Measurements from ENCODE around the gene CCSER1. TPM values are rescaled to one million over a fixed set of nuclear protein-coding genes. Genes with fewer than 3 reads are reported as not detected.

CCSER1 gene
- polyA plus RNA-seq, 3 donors: 0.09 to 0.75 (median 0.13) TPM

DNA sequence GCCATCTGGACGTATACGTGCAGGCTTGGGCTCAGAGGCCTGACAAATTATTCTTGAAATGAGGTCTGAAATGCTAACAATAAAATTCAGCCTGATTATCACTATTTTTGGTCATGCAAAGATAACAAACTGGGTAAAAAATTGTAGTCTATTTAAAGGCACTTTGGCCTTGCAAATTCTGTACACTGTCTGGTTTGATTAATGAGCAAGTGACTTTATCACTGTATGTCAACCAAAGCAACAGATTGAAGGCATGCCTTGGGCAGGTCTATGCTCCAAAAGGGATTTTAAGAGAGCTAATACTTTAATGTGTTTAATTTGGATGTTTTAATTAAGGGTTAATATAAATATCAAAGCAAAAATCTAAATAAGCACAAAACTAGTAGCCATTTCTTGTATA, 1141.7 kb downstream of the CCSER1 start:
- intact Hi-C loops (cut with micrococcal nuclease): no loop called here
- Histone ChIP-seq H3K27me3 (ENCODE audit: control insufficient read depth in 2 of 2, insufficient read depth in 2 of 2, low read length in 2 of 2) (no peaks in the 10 kb centered on the region), H3K4me2 (replicated peaks; ENCODE audit: extremely low read depth, low read length, poor library complexity, severe bottlenecking) (no peak overlapping the region), H3K4me3 (replicated peaks in 1 of 3; ENCODE audit: low read depth in 2 of 3, low read length in 3 of 3) (no peak overlapping the region), H3K9ac (ENCODE audit: insufficient read depth, low read length, poor library complexity, severe bottlenecking) (no peak overlapping the region), H3K9me3 (replicated peaks in 1 of 2; ENCODE audit: control insufficient read depth in 1 of 2, insufficient read depth in 1 of 2, low read length in 2 of 2) (peaks cover 0 to 8% of the 10 kb centered on the region in 2 donors), H3K27ac (ENCODE audit: low read depth in 1 of 2, low read length in 2 of 2) (no peak overlapping the region), H4K20me1 (ENCODE audit: insufficient read depth, low read length) (no peaks in the 10 kb centered on the region), H3K79me2 (ENCODE audit: insufficient read depth, low read length) (no peaks in the 10 kb centered on the region), H3K4me1 (ENCODE audit: control insufficient read depth in 1 of 2, insufficient read depth in 2 of 2, low read length in 2 of 2) (no peaks in the 10 kb centered on the region), H2AFZ (ENCODE audit: insufficient read depth, low read depth, low read length, poor library complexity, severe bottlenecking) (no peak overlapping the region), H3K36me3 (replicated peaks in 1 of 2; ENCODE audit: control insufficient read depth in 1 of 2, insufficient read depth in 2 of 2, low read length in 2 of 2) (no peaks in the 10 kb centered on the region)
- WGBS (ENCODE audit: insufficient coverage): no CpG with 5 or more reads among the region's 2 CpGs
- no peak overlapping the region for H3K27ac Mint-ChIP-seq
- H3K4me1 Mint-ChIP-seq: no peaks in the 10 kb centered on the region
- no peak overlapping the region for H3K4me3 Mint-ChIP-seq
- no peak for DNase-seq
- no peaks in the 10 kb centered on the region for H3K36me3 Mint-ChIP-seq
- TF ChIP-seq, protein P1, sequence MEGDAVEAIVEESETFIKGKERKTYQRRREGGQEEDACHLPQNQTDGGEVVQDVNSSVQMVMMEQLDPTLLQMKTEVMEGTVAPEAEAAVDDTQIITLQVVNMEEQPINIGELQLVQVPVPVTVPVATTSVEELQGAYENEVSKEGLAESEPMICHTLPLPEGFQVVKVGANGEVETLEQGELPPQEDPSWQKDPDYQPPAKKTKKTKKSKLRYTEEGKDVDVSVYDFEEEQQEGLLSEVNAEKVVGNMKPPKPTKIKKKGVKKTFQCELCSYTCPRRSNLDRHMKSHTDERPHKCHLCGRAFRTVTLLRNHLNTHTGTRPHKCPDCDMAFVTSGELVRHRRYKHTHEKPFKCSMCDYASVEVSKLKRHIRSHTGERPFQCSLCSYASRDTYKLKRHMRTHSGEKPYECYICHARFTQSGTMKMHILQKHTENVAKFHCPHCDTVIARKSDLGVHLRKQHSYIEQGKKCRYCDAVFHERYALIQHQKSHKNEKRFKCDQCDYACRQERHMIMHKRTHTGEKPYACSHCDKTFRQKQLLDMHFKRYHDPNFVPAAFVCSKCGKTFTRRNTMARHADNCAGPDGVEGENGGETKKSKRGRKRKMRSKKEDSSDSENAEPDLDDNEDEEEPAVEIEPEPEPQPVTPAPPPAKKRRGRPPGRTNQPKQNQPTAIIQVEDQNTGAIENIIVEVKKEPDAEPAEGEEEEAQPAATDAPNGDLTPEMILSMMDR (IDR thresholded peaks at IDR 0.05): no peak
- H3K27me3 Mint-ChIP-seq (ENCODE audit: low read depth in 3 of 3): no peaks in the 10 kb centered on the region
- H3K9me3 Mint-ChIP-seq: peaks cover 2 to 13% (median 6%) of the 10 kb centered on the region in 7 donors

DNA sequence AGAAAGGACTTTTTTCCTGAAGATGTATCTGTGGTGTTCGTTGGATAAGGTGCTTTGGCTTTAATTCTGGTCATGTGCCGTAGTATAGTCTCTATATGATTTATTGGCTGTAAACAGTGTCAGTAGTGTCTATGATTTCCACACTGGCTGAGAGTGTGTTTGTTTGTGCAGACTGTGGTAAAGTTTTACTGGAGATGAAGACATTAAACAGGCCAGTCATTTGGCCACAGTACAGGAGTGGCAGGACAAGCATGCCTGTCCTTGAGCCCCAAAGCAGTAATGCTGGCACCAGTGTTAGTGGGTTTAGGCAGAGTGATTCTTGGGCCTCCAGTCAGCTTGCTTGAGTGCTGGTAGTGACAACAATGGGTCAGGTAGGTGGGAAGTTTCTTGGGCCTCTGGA, 1152.7 kb downstream of the CCSER1 start:
- H3K4me2 ChIP-seq (replicated peaks; ENCODE audit: extremely low read depth, low read length, poor library complexity, severe bottlenecking): no peak overlapping the region
- no peaks in the 10 kb centered on the region for H3K36me3 ChIP-seq (replicated peaks in 1 of 2; ENCODE audit: control insufficient read depth in 1 of 2, insufficient read depth in 2 of 2, low read length in 2 of 2)
- Mint-ChIP-seq H3K27me3 (ENCODE audit: low read depth in 3 of 3) (peaks cover 0 to 1% (median 0%) of the 10 kb centered on the region in 3 donors), H3K36me3 (no peaks in the 10 kb centered on the region), H3K4me1 (no peaks in the 10 kb centered on the region), H3K4me3 (no peak overlapping the region), H3K9me3 (peaks cover 4 to 16% (median 12%) of the 10 kb centered on the region in 7 donors), H3K27ac (no peak overlapping the region)
- no peaks in the 10 kb centered on the region for H3K27me3 ChIP-seq (ENCODE audit: control insufficient read depth in 2 of 2, insufficient read depth in 2 of 2, low read length in 2 of 2)
- no peak overlapping the region for H3K4me3 ChIP-seq (replicated peaks in 1 of 3; ENCODE audit: low read depth in 2 of 3, low read length in 3 of 3)
- no peak overlapping the region for H2AFZ ChIP-seq (ENCODE audit: insufficient read depth, low read depth, low read length, poor library complexity, severe bottlenecking)
- WGBS (ENCODE audit: insufficient coverage): 79% methylated on average over 2 of the region's 2 CpGs
- H3K9me3 ChIP-seq (replicated peaks in 1 of 2; ENCODE audit: control insufficient read depth in 1 of 2, insufficient read depth in 1 of 2, low read length in 2 of 2): peaks cover 13 to 14% of the 10 kb centered on the region in 2 donors
- intact Hi-C loops (cut with micrococcal nuclease): no loop called here
- no peak overlapping the region for H3K9ac ChIP-seq (ENCODE audit: insufficient read depth, low read length, poor library complexity, severe bottlenecking)
- no peak for DNase-seq
- TF ChIP-seq, protein P1 (IDR thresholded peaks at IDR 0.05): no peak
- H3K27ac ChIP-seq (ENCODE audit: low read depth in 1 of 2, low read length in 2 of 2): no peak overlapping the region
- no peaks in the 10 kb centered on the region for H3K4me1 ChIP-seq (ENCODE audit: control insufficient read depth in 1 of 2, insufficient read depth in 2 of 2, low read length in 2 of 2)
- H3K79me2 ChIP-seq (ENCODE audit: insufficient read depth, low read length): no peaks in the 10 kb centered on the region
- no peaks in the 10 kb centered on the region for H4K20me1 ChIP-seq (ENCODE audit: insufficient read depth, low read length)

All from CD14-positive monocyte (primary cell).